ENCODE results near the gene UBE2I. TPM values are rescaled to one million over a fixed set of nuclear protein-coding genes. Genes with fewer than 3 reads are reported as not detected.

Gene UBE2I
- total RNA-seq, 1 experiment from 2014 or later, result 290 TPM

- Histone ChIP-seq H4K5ac (ENCODE audit: insufficient read length, low read depth, low read length) (no peak overlapping the region), H3T11ph (ENCODE audit: low read length) (no peak overlapping the region), H2AK5ac (ENCODE audit: insufficient read length, low read length) (no peak overlapping the region), H4K20me1 (ENCODE audit: control insufficient read depth, insufficient read depth, insufficient read length) (no peaks in the 10 kb centered on the region), H2BK5ac (ENCODE audit: insufficient read length, low read length) (no peak overlapping the region), H3K9me3 (ENCODE audit: control insufficient read depth, low read depth, low read length) (no peaks in the 10 kb centered on the region), H3K79me2 (ENCODE audit: insufficient read depth, low read length) (no peaks in the 10 kb centered on the region), H3K79me1 (ENCODE audit: insufficient read depth, low read depth, low read length, poor library complexity, severe bottlenecking) (no peaks in the 10 kb centered on the region), H3K23me2 (ENCODE audit: insufficient read length, low read depth, low read length, poor library complexity, severe bottlenecking) (no peaks in the 10 kb centered on the region), H2BK120ac (ENCODE audit: low read depth, low read length, poor library complexity, severe bottlenecking) (no peak overlapping the region), H3K18ac (ENCODE audit: insufficient read length, low read depth, low read length) (no peak overlapping the region), H3K27ac (ENCODE audit: insufficient read length, low read depth, low read length) (no peak overlapping the region), H3K4ac (ENCODE audit: low read depth, low read length) (no peak overlapping the region), H3K56ac (ENCODE audit: insufficient read length, low read depth, low read length) (no peak overlapping the region), H3K4me2 (ENCODE audit: insufficient read depth, insufficient read length, low read length) (no peak overlapping the region), H3K14ac (ENCODE audit: insufficient read depth, low read length) (no peak overlapping the region), H3K27me3 (ENCODE audit: insufficient read depth, low read length) (peaks cover 7% of the 10 kb centered on the region; the same call in 1 of the 2 replicates), H3K23ac (ENCODE audit: insufficient read length, low read depth, low read length) (no peak overlapping the region), H3K9ac (ENCODE audit: extremely low read depth, insufficient read length, low read length) (no peak overlapping the region), H2AFZ (ENCODE audit: low read length) (no peak overlapping the region), H2BK15ac (ENCODE audit: low read depth, low read length) (no peak overlapping the region), H4K8ac (replicated peaks; ENCODE audit: insufficient read length, low read depth, low read length) (no peak overlapping the region), H2BK20ac (ENCODE audit: low read depth, low read length, poor library complexity, severe bottlenecking) (no peak overlapping the region), H4K91ac (ENCODE audit: insufficient read length, low read depth, low read length) (no peak overlapping the region), H2BK12ac (ENCODE audit: insufficient read length, low read depth, low read length) (no peak overlapping the region), H3K4me1 (ENCODE audit: insufficient read depth, low read length) (peaks cover 2% of the 10 kb centered on the region; the same call in 1 of the 2 replicates)
- no peaks in the 10 kb centered on the region for H3K36me3 Mint-ChIP-seq (ENCODE audit: insufficient read depth in 1 of 3, low read depth in 3 of 3)
- no peaks in the 10 kb centered on the region for H3K9me3 Mint-ChIP-seq
- no peak for TF ChIP-seq CTCF (conservative IDR thresholded peaks at IDR 0.05)
- peaks cover 36 to 53% of the 10 kb centered on the region in 2 experiments for H3K4me1 Mint-ChIP-seq
- H3K27ac Mint-ChIP-seq, result no peak overlapping the region
- DNase-seq, result no peak
- peaks cover 69% of the 10 kb centered on the region for H3K27me3 Mint-ChIP-seq (ENCODE audit: low read depth)
- no peak overlapping the region; a peak in 1 of 5 replicates for H3K4me3 Mint-ChIP-seq
- WGBS (ENCODE audit: extremely low coverage, insufficient read length, low lambda C conversion rate), result no CpG with 5 or more reads among the region's 29 CpGs
These were observed 18.4 kb upstream of the UBE2I start for GRCh38 chr16:1290860-1291575.

Data from H9 (cell line).